ENCODE results near the gene ZNF407. TPM values are rescaled to one million over a fixed set of nuclear protein-coding genes. Genes with fewer than 3 reads are reported as not detected.
A peak's percentile ranks its signal among the peaks of the same experiment; 100 is the strongest.
"Not testable (repeated sequence)": the region's sequence is repeated elsewhere in the genome, so short reads cannot be mapped to it uniquely, and the experiment has no call there.

Gene ZNF407
- 1 to 10 TPM; 1.6 to 9.5 (median 4.9) TPM for polyA plus RNA-seq (ENCODE audit: low read depth in 6 of 6)

- Mint-ChIP-seq H3K4me1 (peaks cover 49 to 59% (median 50%) of the 10 kb centered on the region in 3 donors), H3K27ac (peak within 1 kb of the TSS; percentile 95 to 99 (median 98)), H3K27me3 (no peaks in the 10 kb centered on the region), H3K4me3 (peak within 1 kb of the TSS; percentile 94 to 97 (median 96)), H3K9me3 (no peaks in the 10 kb centered on the region), H3K36me3 (no peaks in the 10 kb centered on the region)
- ATAC-seq (ENCODE audit: low read depth in 2 of 2) (peak; percentile 69 to 71), DNase-seq (peak; percentile 89)
Observed at GRCh38 chr18:74597662-74598349, at the start of gene ZNF407. Gene ZNF407, plus strand, starts transcription at chr18:74597870. Its CDS starts 33,150 bp downstream, at chr18:74631020.

DNA sequence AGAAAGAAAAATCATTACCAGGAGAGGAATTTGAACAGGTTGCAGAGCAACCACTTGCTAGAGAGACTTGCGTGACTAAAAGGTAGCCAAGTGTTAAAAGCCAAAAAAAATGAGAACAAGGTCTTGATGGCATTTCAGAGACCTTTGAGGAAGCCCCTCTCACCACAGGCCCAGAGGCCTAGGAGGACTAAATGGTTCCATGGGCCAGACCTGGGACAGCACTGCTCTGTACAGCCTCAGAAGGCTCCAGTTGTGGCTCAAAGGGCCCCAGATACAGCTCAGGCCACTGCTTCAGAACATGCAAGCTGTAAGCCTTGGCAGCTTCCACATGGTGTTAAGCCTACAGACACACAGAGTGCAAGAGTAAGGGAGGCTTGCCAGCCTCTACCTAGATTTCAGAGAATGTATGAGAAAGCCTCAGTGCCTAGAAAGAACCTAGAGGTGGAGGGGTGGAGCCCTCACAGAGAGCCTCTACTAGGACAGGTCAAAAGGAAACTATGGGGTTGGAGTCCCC, 48.0 kb upstream of the ZNF407 start:
- Mint-ChIP-seq H3K27ac (no peak overlapping the region), H3K4me3 (no peak overlapping the region), H3K27me3 (peaks cover 4 to 32% (median 20%) of the 10 kb centered on the region in 3 donors), H3K36me3 (peaks cover 0 to 8% of the 10 kb centered on the region in 2 donors), H3K9me3 (peaks cover 0 to 29% (median 25%) of the 10 kb centered on the region in 7 donors), H3K4me1 (peaks cover 0 to 3% (median 3%) of the 10 kb centered on the region in 3 donors)
- DNase-seq (no peak), ATAC-seq (ENCODE audit: low read depth in 2 of 2) (no peak)

DNA sequence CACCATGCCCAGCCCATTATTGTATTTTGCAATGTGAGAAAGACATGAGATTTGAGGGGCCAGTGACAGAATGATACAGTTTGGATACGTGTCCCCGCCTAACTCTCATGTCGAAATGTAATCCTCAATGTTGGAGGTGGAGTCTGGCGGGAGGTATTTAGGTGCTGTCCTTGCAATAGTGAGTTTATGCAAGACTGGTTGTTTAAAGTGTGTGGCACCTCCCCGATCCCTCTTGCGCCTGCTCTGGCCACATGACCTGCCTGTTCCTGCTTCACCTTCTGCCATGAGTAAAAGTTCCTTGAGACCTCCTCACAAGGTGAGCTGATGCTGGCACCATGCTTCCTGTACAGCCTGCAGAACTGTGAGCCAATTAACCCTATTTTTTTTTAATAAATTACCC, 46.8 kb upstream of the ZNF407 start:
- Mint-ChIP-seq H3K4me3 (no peak overlapping the region), H3K9me3 (peaks cover 0 to 29% (median 25%) of the 10 kb centered on the region in 7 donors), H3K27me3 (peaks cover 4 to 26% (median 14%) of the 10 kb centered on the region in 3 donors), H3K27ac (peak overlapping the region in 1 of 6 donors; percentile 69), H3K4me1 (peaks cover 0 to 3% (median 3%) of the 10 kb centered on the region in 3 donors), H3K36me3 (peaks cover 0 to 8% of the 10 kb centered on the region in 2 donors)
- ATAC-seq (ENCODE audit: low read depth in 2 of 2) (no peak), DNase-seq (no peak)

DNA sequence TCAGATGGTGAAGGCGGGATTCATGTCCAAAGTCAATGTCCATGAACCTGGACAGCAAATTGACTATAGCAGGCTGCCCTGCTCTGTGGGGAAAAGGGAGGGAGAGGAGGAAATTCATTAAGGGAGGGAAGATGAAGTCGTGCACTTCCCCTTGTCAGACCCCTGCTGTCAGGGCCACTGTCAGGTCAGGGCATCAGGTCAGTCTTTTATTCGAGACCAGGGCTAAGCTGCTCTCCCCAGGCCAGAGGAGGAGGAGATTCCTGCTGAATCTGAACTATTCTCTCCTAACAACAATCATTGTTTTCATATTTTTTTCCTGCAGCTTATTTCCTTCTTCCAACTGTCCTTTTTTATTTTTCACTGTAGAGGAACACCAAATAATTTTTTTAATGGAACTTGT, 46.2 kb upstream of the ZNF407 start:
- Mint-ChIP-seq H3K27ac (peak overlapping the region in 1 of 6 donors; percentile 69), H3K4me3 (no peak overlapping the region), H3K27me3 (peaks cover 4 to 29% (median 10%) of the 10 kb centered on the region in 3 donors), H3K4me1 (peaks cover 0 to 3% (median 3%) of the 10 kb centered on the region in 3 donors), H3K9me3 (peaks cover 0 to 29% (median 25%) of the 10 kb centered on the region in 7 donors), H3K36me3 (peaks cover 0 to 8% of the 10 kb centered on the region in 2 donors)
- DNase-seq = no peak
- ATAC-seq (ENCODE audit: low read depth in 2 of 2) = no peak

DNA sequence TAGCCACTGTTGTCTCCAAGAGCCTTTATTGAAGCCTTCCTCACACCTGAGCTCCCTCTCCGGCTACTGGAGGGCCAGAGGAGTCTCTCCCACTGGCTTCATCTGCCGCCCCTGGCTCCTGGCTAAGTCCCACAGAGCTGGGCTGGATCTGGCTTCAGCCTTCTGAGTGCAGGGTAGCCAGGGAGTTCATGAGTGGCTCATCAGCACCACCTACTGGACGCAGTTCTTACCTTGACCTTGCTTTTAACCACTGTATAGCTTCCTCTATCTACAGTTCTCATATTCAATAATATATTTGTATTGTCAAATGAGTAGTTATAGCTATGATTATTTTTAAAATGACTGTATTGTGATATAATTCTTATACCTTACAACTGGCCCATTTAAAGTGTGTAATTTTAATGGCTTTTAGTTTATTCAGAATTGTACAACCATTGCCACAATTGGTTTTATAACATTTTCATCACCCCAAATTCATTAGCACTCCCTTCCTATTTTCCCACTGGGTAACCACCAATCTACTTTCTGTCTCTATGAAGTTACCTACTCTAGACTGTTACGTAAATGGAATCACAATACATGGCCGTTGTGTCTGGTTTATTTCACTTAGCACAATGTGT, 45.6 kb upstream of the ZNF407 start:
- peaks cover 0 to 8% of the 10 kb centered on the region in 2 donors for H3K36me3 Mint-ChIP-seq
- H3K4me1 Mint-ChIP-seq = peaks cover 0 to 3% (median 3%) of the 10 kb centered on the region in 3 donors
- H3K9me3 Mint-ChIP-seq = peaks cover 0 to 29% (median 25%) of the 10 kb centered on the region in 7 donors
- H3K27me3 Mint-ChIP-seq = peaks cover 4 to 34% (median 10%) of the 10 kb centered on the region in 3 donors
- DNase-seq (peak; percentile 58), ATAC-seq (ENCODE audit: low read depth in 2 of 2) (peak; percentile 98 to 99)
- peak overlapping the region in 1 of 6 donors; percentile 77 for H3K27ac Mint-ChIP-seq
- H3K4me3 Mint-ChIP-seq = no peak overlapping the region

GRCh38 chr18:74556126-74556525, 41.5 kb upstream of the ZNF407 start:
- no peak overlapping the region for H3K4me3 Mint-ChIP-seq
- H3K4me1 Mint-ChIP-seq = peaks cover 0 to 3% (median 2%) of the 10 kb centered on the region in 3 donors
- no peak for DNase-seq
- peaks cover 4 to 37% (median 19%) of the 10 kb centered on the region in 3 donors for H3K27me3 Mint-ChIP-seq
- no peak for ATAC-seq (ENCODE audit: low read depth in 2 of 2)
- H3K27ac Mint-ChIP-seq = no peak overlapping the region
- peaks cover 0 to 3% (median 0%) of the 10 kb centered on the region in 7 donors for H3K9me3 Mint-ChIP-seq
- H3K36me3 Mint-ChIP-seq = no peaks in the 10 kb centered on the region

DNA sequence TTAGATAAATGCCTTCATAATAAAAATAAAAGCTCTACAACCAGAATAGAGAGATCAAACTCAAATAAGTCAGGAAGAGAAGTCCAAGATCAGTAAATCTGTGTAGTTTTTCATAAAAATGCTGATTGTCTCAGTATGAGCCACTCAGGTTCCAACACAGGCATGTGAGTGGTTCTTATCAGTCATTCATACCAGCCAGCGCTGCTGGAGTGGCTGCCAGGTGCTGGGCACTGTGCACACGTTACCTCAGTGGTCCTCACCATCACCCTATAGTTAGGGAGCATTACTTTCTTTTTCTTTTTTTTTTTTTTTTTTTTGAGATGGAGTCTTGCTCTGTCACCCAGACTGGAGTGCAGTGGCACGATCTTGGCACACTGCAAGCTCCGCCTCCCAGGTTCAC, 39.6 kb upstream of the ZNF407 start:
- Mint-ChIP-seq H3K27ac (peak overlapping the region in 1 of 6 donors; percentile 16), H3K4me3 (no peak overlapping the region), H3K4me1 (no peaks in the 10 kb centered on the region), H3K27me3 (peaks cover 4 to 32% (median 26%) of the 10 kb centered on the region in 3 donors), H3K36me3 (no peaks in the 10 kb centered on the region), H3K9me3 (no peaks in the 10 kb centered on the region)
- DNase-seq (no peak), ATAC-seq (ENCODE audit: low read depth in 2 of 2) (no peak)

GRCh38 chr18:74562131-74562730, 35.4 kb upstream of the ZNF407 start:
- Mint-ChIP-seq H3K36me3 (peaks cover 6 to 11% of the 10 kb centered on the region in 2 donors), H3K27me3 (peaks cover 0 to 21% (median 14%) of the 10 kb centered on the region in 3 donors), H3K9me3 (peaks cover 0 to 19% (median 16%) of the 10 kb centered on the region in 7 donors), H3K4me1 (no peaks in the 10 kb centered on the region), H3K4me3 (no peak overlapping the region), H3K27ac (no peak overlapping the region)
- ATAC-seq (ENCODE audit: low read depth in 2 of 2) (no peak), DNase-seq (no peak)

DNA sequence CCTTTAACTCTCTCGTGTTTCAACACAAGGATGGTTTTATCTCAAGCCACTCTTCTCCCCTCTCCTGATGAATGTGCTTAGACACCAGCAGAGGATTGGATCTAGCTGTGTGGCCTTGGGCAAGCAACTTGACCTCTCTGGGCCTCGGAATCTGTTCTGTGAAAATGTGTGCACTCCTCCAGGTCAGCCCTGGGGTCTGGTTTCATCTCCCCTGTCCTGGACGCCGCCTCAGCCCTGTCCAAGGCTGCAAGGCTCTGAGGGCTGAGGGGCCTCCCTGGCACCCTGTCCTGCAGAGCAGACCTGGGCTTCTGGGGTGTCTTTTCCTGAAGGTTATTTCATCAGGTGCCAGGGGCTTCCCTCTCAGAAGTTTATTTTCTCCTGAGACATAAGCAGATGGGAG, 34.9 kb upstream of the ZNF407 start:
- ATAC-seq (ENCODE audit: low read depth in 2 of 2) = no peak
- peaks cover 0 to 22% (median 19%) of the 10 kb centered on the region in 7 donors for H3K9me3 Mint-ChIP-seq

DNA sequence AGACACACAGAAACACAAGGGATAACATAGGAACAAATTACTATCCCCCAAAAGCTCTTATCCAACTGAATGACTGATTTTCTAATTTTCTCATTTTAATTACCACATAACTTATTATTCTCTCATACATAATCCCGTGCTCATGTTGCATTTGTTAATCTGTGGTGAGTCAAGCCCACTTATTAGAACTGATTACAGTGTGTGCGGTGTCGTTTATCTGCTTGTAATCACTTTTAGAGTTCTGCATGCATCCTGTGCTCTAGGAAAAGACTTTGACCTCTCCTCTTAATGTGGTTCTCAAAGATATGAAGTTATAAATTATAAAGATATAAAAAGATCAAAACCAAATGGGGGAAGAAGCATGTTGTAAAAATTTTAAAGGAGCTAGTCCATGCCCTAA, 33.7 kb upstream of the ZNF407 start:
- Mint-ChIP-seq H3K27ac (no peak overlapping the region), H3K4me1 (peaks cover 7 to 10% (median 9%) of the 10 kb centered on the region in 3 donors), H3K4me3 (no peak overlapping the region), H3K36me3 (peaks cover 6 to 20% of the 10 kb centered on the region in 2 donors), H3K27me3 (peaks cover 5 to 32% (median 20%) of the 10 kb centered on the region in 3 donors), H3K9me3 (peaks cover 0 to 27% (median 19%) of the 10 kb centered on the region in 7 donors)
- DNase-seq (no peak), ATAC-seq (ENCODE audit: low read depth in 2 of 2) (no peak)

More for the DNA sequence above, 34.9 kb upstream of the ZNF407 start:
- peaks cover 0 to 3% (median under 1%) of the 10 kb centered on the region in 3 donors for H3K4me1 Mint-ChIP-seq
- peaks cover 0 to 21% (median 9%) of the 10 kb centered on the region in 3 donors for H3K27me3 Mint-ChIP-seq
- H3K27ac Mint-ChIP-seq = no peak overlapping the region
- H3K4me3 Mint-ChIP-seq = no peak overlapping the region
- DNase-seq = no peak
- H3K36me3 Mint-ChIP-seq = peaks cover 6 to 12% of the 10 kb centered on the region in 2 donors

GRCh38 chr18:74565164-74565563, 32.5 kb upstream of the ZNF407 start:
- H3K36me3 Mint-ChIP-seq = peaks cover 6 to 20% of the 10 kb centered on the region in 2 donors
- H3K4me3 Mint-ChIP-seq; DNase-seq; H3K27ac Mint-ChIP-seq; ATAC-seq (ENCODE audit: low read depth in 2 of 2); H3K4me1 Mint-ChIP-seq: not testable (repeated sequence)
- peaks cover 0 to 27% (median 19%) of the 10 kb centered on the region in 7 donors for H3K9me3 Mint-ChIP-seq
- peaks cover 7 to 38% (median 26%) of the 10 kb centered on the region in 3 donors for H3K27me3 Mint-ChIP-seq

GRCh38 chr18:74565993-74566392, 31.7 kb upstream of the ZNF407 start:
- H3K9me3 Mint-ChIP-seq = peaks cover 0 to 27% (median 19%) of the 10 kb centered on the region in 7 donors
- H3K27me3 Mint-ChIP-seq = peaks cover 12 to 45% (median 34%) of the 10 kb centered on the region in 3 donors
- not testable (repeated sequence) for ATAC-seq (ENCODE audit: low read depth in 2 of 2); H3K27ac Mint-ChIP-seq; DNase-seq; H3K4me1 Mint-ChIP-seq; H3K4me3 Mint-ChIP-seq
- peaks cover 10 to 20% of the 10 kb centered on the region in 2 donors for H3K36me3 Mint-ChIP-seq

DNA sequence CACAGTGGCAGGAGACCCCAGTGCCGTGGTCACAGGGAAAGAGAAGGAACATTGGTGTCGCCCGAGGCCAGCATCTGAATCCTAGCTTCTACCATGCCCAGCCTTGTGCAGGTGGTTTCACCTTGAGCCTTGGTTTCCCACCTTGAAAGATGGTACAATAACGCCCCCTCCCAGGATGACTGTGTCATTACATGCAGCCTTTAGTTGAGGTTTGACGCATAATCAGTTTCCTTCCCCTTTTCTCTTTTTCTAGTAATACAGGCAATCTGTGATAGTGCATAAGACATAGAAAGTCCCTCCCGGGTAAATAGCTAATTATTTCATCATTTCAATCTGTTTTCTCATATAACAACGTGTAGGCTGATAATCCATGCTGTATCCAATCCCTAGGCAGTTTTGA, 29.8 kb upstream of the ZNF407 start:
- peaks cover 7 to 10% (median 9%) of the 10 kb centered on the region in 3 donors for H3K4me1 Mint-ChIP-seq
- no peak for DNase-seq
- peaks cover 0 to 27% (median 19%) of the 10 kb centered on the region in 7 donors for H3K9me3 Mint-ChIP-seq

More for the DNA sequence above, 29.8 kb upstream of the ZNF407 start:
- Mint-ChIP-seq H3K27me3 (peaks cover 12 to 45% (median 31%) of the 10 kb centered on the region in 3 donors), H3K4me3 (no peak overlapping the region), H3K36me3 (peaks cover 11 to 20% of the 10 kb centered on the region in 2 donors), H3K27ac (peak overlapping the region in 1 of 6 donors; percentile 12)
- peak; percentile 61 to 65 for ATAC-seq (ENCODE audit: low read depth in 2 of 2)
